Measurements from ENCODE around the gene LRRC7.

LRRC7 gene

DNA sequence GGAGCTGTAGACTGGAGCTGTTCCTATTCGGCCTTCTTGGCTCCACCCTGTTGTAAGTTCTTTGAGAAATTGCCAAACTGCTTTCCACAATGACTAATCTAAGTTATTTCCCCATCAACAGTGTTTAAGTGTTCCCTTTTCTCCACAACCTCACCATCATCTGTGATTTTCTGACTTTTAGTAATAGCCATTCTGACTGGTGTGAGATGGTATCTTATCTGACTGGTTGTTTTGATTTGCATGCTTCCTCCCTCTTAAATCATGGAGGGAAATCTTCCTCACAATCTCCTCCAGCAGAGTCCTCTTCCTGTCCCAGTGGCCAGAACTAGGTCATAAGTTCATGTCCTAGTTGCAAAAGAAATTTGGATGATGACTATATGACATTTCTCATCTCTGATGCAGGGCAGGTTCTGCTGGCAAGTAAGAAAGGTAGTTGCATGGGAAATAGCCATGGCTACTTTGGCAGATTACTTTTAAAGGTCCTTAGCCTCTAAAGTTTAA lies 343.6 kb downstream of the LRRC7 start:
- no peak for DNase-seq (ENCODE audit: low read depth)
- H3K4me3 ChIP-seq (ENCODE audit: low read depth, low read length): no peak overlapping the region
- TF ChIP-seq, protein P1, sequence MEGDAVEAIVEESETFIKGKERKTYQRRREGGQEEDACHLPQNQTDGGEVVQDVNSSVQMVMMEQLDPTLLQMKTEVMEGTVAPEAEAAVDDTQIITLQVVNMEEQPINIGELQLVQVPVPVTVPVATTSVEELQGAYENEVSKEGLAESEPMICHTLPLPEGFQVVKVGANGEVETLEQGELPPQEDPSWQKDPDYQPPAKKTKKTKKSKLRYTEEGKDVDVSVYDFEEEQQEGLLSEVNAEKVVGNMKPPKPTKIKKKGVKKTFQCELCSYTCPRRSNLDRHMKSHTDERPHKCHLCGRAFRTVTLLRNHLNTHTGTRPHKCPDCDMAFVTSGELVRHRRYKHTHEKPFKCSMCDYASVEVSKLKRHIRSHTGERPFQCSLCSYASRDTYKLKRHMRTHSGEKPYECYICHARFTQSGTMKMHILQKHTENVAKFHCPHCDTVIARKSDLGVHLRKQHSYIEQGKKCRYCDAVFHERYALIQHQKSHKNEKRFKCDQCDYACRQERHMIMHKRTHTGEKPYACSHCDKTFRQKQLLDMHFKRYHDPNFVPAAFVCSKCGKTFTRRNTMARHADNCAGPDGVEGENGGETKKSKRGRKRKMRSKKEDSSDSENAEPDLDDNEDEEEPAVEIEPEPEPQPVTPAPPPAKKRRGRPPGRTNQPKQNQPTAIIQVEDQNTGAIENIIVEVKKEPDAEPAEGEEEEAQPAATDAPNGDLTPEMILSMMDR (IDR thresholded peaks at IDR 0.05; ENCODE audit: low read depth, low read length, missing control alignments): no peak
- in situ Hi-C loops (cut with HindIII; ENCODE audit: low sequenced_read_pairs): no loop called here

DNA sequence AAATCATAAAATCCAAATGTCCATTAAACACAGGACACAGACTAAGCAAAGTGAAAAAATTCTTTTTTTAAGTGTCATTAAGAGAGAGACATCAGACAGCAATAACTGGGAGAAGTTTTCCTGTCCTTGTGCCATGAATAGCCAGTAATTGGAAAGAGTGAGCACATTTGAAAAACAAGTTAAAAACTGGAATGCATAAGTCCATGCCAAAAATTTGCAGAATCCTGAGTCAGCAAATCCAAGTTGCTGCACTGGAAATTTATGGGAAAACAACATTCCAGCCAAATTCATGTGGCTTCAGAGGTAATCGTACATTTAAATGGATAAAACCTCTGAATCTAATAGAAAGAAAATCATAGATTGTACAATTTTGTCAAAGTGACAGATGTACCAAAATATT lies 346.3 kb downstream of the LRRC7 start:
- TF ChIP-seq, protein P1 (IDR thresholded peaks at IDR 0.05; ENCODE audit: low read depth, low read length, missing control alignments): no peak
- in situ Hi-C loops (cut with HindIII; ENCODE audit: low sequenced_read_pairs): no loop called here
- no peak overlapping the region for H3K4me3 ChIP-seq (ENCODE audit: low read depth, low read length)
- DNase-seq (ENCODE audit: low read depth): peak; percentile 95

DNA sequence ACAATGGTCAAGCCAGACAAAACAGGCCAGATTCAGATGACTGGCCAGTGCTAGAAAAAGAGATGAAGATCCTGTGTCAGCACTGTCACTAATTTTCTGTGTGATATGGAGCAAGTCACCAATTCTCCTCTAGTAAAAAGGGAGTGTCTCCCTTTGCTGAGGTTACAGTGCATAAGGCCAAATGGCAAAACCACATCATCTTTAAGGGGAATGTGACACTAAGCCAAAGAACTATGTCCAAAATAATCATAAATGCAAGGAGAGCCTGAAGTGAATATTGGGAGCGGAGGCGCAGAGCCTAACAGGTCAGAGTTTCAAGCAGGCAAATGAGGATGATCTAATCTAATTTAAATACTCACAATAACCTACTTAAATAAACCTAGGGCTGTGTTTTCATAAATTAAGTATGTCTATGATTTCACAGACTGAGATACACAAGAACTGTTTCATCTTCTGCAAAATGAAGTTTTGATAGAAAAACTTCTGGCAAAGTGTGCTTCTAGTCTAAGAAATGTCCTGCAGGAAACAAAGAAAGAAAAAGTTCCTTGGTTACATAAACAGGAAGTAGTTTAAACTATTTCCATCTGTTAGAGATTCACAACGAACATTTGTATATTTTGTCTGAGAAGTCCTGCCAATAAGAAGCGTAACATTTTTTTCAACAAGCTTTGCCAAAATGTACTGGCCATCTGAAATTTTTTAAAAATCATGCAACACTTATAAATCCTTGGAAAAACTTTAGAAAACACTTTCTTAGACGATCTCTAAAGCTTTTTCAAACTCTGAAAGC lies 347.4 kb downstream of the LRRC7 start:
- DNase-seq (ENCODE audit: low read depth): no peak
- in situ Hi-C loops (cut with HindIII; ENCODE audit: low sequenced_read_pairs): no loop called here
- H3K4me3 ChIP-seq (ENCODE audit: low read depth, low read length): no peak overlapping the region
- TF ChIP-seq, protein P1 (IDR thresholded peaks at IDR 0.05; ENCODE audit: low read depth, low read length, missing control alignments): no peak

DNA sequence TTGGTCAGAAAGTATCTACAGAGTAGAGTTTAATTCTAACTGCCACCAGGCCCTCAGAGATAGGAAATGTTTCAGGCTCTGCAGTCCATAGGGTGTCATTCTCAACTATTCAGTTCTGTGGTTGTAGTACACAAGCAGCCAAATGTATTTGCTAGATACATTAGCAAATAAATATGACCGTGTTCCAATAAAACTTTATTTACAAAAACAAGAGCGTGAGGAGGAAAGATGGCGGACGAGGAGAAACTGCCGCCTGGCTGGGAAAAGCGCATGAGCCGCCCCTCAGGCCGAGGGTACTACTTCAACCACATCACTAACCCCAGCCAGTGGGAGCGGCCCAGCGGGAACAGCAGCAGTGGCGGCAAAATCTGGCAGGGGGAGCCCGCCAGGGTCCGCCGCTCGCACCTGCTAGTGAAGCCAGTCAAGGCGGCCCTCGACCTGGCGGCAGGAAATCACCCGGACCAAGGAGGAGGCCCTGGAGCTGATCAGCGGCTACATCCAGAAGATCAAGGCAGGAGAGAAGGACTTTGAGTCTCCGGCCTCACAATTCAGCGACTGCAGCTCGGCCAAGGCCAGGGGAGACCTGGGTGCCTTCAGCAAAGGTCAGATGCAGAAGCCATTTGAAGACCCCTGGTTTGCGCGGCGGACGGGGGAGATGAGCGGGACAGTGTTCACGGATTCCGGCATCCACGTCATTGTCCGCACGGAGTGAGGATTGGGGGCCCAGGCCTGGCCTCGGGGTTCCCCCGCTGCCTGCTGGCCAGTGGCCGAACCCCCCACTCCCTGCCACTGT lies 351.6 kb downstream of the LRRC7 start:
- no peak overlapping the region for H3K4me3 ChIP-seq (ENCODE audit: low read depth, low read length)
- in situ Hi-C loops (cut with HindIII; ENCODE audit: low sequenced_read_pairs): no loop called here
- DNase-seq (ENCODE audit: low read depth): no peak
- TF ChIP-seq, protein P1 (IDR thresholded peaks at IDR 0.05; ENCODE audit: low read depth, low read length, missing control alignments): no peak

DNA sequence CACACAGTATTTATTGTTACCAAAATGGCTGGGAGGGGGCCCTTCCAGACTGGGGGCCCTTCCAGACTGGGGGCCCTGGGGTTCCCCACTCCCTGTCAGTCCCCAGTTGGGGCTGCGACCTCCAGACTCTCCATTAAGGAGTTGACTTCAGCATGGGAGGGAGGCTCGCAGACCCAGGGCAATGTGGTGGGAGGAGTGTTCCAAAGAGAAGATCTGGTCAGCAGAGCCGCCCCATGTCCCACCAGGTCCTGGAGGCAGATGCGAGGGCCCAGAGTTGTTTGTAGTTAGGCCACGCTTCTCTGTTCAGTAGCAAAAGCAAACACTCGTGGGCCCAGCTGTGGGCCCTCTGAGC lies 352.2 kb downstream of the LRRC7 start:
- in situ Hi-C loops (cut with HindIII; ENCODE audit: low sequenced_read_pairs): no loop called here
- DNase-seq (ENCODE audit: low read depth): no peak
- TF ChIP-seq, protein P1 (IDR thresholded peaks at IDR 0.05; ENCODE audit: low read depth, low read length, missing control alignments): no peak
- H3K4me3 ChIP-seq (ENCODE audit: low read depth, low read length): no peak overlapping the region

DNA sequence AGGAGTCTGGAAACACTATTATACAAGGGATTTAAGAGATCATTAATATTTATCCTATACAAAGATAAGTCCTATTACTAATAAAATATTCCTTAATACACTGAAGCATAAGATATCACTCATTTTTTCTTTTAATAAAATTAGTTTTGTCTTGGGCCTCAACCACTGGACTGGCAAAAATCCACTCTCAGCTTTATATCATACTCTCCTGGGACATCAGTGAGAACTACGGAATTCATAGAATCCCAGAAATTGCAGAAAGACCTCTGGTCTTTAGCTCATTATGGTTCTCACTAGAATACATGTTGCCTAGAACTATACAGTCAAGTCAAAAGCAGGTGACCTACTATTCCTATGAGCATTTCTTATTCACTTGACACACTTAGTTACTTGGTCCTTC lies 352.7 kb downstream of the LRRC7 start:
- no peak overlapping the region for H3K4me3 ChIP-seq (ENCODE audit: low read depth, low read length)
- in situ Hi-C loops (cut with HindIII; ENCODE audit: low sequenced_read_pairs): no loop called here
- no peak for DNase-seq (ENCODE audit: low read depth)
- TF ChIP-seq, protein P1 (IDR thresholded peaks at IDR 0.05; ENCODE audit: low read depth, low read length, missing control alignments): no peak

Measured in astrocyte of the cerebellum (primary cell).